Hematopoietic multipotent progenitor cell treated with erythropoietin and hydrocortisone succinate and interleukin-3 and kit ligand, for 6 days (in vitro differentiated cells): ENCODE results near the gene ESPNL.
"Not testable (repeated sequence)": the region's sequence is repeated elsewhere in the genome, so short reads cannot be mapped to it uniquely, and the experiment has no call there.

Experiments used
- DNase-seq: peaks from one replicate; pipeline ENCODE4 v3.0.0-alpha.2; 2015

Gene ESPNL

DNA sequence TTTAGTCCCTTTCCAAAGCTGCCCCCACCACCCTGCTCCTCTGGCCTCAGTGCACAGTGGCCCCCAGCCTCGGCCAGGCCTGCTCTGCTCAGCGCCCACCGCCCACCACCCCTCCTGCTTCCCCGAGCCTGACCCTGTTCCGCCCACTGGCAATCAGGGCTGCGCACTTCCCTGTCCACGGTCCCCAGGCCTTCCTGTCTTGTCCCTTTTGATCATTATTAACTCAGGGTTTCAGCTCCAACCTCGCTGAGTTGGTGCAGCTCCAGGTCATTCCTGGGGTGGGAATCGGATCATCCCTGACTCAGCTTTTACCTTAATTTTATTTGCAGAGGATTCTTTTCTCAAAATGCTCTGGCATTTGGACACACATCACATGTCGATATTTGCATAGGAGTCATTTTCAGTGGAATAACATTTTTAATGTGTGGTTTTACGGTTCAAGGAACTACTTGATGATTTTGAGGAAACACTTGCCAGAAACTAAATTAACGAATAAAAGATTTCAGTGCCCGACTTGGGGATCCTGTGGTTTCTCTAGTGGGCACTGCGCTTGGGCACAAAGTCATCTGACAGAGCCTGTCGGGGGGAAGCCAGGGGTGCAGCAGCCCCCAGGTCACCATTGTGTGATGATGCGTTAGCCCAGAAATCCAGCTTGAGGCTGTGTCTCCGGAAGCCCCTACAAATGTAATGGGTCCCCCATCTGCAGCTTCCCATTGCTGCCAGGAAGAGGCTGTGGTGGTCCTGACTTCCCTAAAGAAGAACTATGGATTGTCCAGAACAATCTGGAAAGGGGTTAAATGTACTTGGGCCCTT lies 1.0 kb upstream of the ESPNL start:
- peak; percentile 20 for DNase-seq

DNA sequence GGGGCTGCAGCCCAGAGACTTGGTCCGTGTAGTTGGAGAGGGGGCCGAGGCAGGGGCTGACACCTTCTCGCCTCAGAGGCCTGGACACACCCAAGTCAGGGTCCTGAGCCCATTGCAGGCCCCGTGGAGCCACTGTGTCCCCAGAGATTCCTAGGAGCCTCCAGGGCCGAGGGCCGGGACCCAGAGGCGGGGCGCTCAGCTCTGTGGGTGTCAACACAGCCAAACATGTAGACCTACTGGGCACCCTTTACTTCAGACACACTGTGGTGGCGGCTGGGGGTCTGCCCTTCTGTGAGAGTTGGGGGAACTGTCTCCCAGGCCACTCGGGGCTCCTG lies 459 bp upstream of the ESPNL start:
- DNase-seq: no peak

DNA sequence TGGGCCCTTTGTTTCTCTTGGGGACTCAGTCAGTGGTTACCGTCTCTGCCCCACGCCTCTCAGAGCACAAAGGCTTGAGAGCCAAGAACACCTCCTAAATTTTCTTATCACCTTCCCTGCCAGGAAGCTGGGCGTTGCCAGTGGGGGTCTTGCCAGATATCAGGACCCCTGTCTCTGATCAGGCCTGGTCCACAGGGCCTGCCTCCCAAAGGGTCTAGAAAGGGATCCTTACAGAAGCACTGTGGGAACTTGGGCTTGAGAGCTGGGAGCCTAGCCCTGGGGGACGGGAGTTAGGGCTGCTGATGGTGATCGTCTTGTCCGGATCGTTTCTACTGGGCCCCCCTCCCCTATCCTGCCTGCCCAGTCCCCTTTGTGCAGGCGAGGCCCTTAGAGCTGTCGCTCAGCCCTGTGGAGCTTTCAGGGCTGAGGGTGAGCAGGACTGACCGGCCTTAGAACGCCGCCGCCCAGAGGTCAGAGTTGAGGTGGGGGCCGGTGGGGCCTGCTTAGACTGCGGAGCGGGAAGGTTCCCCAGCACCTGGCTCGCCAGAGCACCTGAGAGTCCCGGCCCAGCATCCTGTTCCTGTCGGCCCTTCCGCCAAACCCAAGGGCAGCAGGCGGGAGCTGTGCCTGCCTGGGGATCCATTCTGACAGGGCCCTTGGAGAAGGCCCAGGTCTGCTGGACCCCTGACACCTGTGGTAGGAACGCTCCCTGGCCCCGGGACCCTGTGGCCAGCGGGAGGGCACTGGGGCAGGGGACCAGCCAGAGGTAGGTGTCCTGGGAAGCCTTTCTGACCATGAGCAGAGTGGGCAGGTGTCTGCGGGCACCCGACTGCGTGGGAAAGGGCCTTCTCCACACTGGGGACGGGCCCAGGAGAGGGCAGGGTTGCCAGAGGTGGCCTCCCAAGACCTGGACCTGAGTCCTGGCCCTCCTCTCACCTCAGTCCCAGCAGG lies 956 bp downstream of the ESPNL start:
- no peak for DNase-seq

DNA sequence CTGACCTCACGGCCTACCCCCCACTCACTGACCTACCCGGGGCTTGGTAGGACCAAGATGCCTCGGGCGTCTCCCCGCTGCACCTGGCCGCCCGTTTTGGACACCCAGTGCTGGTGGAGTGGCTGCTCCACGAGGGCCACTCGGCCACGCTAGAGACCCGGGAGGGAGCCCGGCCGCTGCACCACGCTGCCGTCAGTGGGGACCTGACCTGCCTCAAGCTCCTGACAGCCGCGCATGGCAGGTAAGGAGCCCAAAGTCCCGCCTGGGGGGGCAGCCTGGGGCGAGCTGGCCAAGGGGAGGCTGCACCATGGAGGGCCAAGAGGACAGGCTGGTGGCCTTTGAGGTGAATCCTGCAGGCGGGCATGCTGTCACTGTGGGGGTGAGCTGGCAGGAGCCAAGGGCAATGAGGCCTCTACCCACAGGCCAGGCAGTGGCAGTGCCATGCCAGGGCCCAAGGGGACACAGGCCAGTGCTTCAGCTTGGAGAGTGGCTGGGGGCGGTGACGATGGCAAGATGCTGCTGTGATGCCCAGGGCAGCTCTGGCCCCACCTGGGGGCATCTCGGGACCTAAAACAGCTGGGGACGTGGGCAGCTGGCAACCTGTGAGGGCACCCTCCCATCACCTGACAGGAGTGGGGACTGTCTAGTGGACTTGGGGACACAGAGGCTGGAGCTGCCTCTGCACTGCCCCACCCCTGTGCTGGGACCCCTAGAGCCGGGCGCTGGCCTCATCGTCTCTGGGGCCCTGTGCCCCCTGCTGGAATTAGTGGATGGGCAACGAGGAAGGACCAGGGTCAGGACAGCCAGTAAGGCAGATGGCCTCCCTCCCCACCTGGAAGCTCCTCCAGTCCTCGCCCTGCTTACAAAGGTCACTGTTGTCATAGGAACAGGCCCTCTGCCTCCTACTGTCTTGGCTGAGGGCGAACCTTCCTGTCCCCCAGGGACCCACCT lies 2.0 kb downstream of the ESPNL start:
- DNase-seq: no peak

DNA sequence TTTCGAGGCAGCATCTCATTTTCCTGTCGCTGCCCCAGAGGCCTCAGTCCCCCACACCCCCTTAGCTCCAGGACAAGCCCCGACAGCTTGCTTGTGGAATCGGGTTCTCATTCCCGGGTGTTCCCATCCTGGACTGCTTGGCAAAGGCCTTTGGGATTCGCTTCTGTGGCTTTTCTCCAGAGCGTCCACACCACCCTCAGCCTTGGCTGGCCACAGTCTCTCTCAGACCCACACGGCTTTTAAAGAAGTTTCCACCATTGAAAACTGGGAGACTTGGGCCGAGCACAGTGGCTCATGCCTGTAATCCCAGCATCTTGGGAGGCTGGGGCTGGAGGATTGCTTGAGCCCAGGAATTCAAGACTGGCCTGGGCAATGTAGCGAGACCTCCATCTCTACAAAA lies 2.7 kb downstream of the ESPNL start:
- DNase-seq: no peak

DNA sequence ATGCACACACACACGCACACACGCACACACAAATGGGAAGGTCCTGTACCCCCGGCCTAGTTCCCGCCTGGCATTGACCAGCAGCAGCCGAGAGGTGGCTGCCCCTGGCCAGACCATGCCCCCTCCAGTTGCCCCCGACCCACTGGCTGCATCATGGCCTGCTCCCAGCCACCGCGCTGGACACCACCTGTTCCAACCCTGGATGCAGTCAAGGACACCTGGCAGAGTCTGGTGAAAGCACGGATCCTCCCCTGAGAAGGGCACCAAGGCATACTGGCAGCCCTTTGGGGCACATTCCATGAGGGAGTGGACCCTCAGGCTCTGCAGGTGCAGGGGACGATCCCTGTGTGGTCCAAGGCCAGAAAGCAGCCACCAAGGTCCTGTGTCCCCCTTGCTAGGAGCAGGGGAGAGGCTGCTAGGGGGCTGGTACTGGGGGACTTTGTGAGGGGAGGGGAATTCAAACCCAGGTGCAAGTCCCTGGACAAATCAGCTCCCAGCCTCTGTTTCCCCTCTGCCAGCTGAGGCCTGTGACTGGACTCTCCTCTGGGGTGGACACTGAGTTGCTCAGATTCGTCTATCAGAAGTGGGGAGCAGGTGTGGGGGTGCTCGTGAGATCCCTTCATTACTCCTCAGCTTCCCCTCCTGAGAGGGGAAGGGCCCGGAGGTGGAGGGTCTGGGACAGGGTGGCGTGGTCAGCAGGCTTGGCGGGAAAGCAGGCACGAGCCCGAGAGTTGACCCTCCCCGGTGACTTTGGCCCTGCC lies 3.5 kb downstream of the ESPNL start:
- DNase-seq: no peak

DNA sequence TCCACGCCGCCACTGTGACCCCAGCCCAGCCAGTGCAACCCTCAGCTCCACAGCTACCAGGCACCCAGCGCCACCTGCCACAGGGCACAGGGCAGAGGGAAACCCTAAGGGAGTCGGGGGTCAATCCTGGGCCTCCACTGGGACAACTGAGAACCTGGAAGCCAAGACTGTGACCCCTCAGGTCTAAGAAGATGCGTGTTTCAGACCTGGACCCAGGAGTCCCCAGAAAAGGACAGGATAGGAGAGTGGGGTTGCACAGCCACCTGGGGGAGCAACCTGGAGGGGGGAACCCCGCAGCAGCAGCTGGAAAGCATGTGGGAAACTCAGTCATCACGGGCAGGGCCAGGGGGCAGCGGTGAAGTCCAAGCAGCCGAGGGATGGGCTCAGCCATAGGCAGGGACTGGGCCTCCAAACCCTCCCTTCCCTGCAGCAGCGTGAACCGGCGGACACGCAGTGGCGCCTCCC lies 4.1 kb downstream of the ESPNL start:
- DNase-seq: no peak

DNA sequence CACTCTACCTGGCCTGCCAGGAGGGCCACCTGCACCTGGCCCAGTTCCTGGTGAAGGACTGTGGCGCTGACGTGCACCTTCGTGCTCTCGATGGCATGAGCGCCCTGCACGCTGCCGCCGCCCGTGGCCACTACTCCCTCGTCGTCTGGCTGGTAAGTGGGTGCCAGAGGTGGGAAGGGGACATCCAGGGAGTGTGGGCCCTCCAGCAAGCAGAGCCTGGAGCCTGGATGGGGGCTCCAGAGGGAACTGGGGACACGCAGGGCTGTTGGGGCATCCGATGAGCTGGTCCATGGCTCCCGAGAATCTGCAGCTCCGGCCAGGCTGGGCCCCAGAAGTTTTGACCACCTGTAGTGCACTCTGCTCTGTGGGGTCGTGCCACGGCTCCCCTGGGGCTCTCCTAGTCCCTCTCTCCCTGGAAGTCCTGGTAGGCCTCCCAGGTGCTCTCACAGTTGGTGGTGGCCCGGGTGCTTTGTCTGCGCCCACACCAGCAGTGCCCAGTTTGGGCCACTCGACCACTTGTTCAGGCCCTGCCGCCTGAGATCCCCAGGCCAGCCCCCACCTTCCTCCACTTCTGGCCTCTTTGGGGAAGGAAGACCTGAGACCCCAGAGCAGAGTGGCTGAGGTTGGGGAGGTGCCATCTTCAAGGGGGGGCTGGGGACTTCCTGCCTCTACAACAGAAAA lies 4.7 kb downstream of the ESPNL start:
- no peak for DNase-seq

DNA sequence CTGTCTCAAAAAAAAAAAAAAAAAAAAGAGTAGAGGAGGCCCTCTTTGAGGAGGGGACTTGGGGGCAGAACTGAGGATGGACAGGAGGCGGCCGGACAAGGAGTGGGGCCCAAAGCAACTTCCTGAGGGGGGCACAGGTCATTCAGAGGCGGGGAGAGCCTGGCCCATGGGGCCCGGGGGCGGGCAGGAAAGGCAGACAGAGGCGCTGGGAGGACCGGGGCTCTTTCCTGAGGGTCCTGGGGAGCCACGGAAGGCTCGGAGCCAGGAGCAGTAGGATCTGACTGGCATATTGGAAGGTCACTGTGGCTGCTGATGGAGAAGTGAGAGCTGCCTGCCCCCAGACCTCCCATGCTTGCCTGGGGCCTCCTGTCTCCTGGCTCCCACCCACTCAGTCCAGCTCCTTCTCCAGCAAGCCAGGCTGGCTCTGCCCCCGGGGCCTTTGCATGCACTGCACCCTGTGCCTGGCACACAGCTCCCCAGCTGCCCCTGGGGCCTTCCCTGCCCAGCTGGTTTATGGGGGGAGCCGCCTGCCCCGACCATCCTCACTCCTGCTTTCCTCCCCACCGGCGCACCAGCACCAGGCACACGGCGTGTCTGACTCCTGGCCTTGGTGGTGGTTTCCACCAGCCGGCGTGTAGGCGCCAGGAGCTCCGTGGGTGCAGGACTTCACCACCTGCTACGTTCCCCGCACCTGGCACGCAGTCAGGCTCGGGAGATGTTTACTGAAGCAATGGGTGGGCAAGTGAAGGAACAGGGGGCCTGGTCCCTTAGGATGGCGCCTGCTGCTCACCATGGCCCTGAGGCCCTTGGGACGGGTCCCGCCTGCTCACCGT lies 5.6 kb downstream of the ESPNL start:
- no peak for DNase-seq

DNA sequence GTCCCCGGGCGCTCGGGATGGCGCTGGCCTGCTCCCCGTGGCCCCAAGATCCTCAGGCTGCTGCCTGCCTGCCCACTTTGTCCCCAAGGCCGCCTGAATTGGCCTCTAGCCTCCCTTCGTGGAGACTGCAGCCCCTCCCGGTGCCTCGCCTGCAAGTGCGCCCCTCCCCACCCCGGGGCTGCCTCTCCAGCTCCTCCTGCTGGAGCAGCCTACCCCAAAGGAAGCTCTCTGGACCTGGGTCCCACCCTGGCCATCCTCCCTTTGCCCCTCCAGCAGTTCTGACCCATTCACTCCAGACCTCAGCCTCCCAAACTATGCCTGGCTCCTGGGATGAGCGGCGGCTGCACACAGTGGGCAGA lies 6.2 kb downstream of the ESPNL start:
- DNase-seq: no peak

DNA sequence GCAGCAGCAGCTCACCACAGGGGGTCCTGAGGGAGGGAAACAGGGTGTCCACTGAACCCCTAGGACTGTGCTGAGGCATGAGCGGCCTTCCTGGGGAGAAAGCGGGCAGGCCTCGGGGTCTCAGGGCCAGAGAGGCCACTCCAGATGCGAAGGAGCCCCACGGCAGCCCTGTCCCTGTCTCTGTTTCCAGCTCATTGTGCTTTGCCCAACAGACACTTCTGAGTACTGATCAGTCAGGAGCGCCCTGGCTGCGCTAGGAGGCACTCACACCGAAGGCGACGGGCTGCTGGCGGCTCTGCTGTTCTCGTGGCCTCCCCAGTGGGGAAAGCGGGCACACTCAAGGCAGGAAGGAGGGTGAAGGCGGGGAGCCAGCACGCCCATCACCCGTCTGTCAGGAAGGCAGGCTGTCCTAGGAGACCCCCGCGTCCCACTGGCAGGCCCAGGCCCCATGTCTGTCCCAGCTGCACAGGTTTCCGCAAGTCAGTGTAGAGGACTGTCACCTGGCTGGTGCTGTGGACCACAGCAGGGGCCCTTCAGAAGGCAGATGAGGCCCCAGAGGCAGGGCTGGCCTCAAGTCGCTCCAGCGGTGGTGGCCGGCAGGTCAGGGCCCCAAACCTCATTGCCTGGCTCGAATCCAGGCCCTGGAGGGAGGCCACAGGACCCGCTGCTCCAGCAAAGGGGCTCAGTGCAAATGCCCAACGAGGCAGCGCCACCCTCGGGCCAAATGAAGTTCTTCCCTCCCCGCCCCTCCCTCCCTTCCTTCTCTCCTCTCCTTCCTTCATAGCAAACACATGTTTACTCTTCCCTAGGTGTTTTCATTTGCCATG lies 6.8 kb downstream of the ESPNL start:
- DNase-seq: peak; percentile 49

DNA sequence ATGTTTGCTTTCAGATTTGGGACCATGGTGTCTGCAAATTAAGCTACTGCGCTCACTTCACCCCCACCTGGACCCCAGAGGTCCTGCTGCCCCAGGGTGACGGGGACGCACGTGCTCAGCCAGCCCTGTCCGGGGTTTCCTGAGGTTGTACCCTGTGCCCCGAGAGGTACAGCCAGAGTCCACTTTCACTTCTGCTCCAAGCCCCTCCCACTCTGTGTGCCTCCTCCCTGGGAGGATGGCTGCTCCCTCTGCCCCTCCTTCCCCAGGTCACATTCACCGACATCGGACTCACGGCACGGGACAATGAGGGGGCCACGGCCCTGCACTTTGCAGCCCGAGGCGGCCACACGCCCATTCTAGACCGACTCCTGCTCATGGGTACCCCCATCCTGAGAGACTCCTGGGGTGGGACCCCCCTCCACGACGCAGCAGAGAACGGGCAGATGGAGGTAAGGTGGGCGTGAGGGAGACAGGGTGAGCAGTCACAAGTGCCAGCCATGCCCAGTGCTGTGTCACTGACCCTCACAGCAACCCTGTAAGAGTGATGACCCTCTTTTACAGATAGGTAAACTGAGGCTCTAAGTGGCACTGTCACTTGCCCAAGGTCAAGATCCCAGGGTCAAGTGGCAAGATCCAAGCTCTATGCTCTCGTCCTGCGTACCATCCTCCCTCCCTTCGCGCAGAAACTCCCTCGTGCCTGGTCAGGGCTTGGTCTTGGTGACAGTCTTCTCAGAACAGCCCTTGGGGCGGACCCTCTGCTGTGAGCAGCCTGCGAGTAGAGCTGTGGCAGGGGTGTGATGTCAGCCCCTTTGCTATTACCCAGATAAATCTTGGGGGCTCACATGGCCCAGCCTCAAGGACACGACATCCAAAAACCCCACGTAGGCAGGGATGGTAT lies 7.6 kb downstream of the ESPNL start:
- peak; percentile 22 for DNase-seq

DNA sequence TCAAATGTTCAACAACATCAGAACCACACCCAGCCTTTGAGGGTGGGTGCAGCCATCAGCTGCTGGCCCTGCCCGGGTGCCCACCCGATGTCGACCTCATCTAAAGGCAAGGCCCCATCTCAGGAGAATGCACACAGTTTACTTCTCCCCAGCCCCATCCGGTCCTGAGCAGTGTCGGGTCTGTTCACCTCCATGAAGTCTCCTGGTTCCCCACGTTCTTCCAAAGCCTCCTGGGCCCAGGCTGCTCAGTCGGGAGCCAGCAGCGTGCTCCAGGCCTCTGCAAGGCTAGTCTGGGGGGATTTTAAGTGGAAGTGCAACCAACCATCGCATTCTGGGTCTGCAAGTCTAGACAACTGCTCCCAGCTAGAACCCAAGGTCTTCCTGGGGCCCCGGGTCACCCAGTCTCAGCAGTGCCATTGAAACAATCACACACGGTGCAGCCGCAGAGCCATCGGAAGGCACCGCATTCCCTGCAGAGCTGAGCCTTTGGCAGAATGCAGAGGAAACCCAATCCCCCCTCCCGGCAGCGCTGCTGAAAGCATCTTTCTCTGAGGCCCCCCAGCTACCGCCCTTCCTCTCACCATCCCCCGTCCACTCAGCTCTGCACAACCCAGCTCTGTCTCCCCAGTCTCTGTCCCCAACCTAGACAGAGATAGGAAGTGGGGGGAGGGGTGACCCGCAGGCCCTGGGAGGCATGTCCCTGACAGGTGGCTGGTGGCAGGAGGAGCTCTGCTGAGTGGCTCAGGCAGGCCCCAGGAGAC lies 8.5 kb downstream of the ESPNL start:
- DNase-seq: peak; percentile 49

DNA sequence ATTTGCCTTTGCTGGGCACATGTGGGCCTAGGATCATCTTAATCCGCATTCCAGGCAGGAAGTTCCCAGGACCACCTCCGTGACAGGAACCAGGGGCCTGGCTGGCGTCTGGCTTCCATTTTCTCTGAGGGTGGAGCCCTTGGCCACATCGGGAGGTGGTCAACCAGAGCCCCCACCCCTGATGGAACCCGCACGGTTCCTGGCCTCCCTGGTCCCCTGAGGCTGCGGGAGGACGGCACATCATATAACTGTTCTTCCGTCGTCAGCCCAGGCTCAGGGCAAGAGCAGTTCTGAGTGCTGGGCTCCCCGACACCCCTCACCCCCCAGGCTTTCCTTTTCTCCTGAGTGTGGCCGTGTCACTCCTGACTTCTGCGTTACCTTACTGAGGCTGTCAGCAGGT lies 13.5 kb downstream of the ESPNL start:
- no peak for DNase-seq

DNA sequence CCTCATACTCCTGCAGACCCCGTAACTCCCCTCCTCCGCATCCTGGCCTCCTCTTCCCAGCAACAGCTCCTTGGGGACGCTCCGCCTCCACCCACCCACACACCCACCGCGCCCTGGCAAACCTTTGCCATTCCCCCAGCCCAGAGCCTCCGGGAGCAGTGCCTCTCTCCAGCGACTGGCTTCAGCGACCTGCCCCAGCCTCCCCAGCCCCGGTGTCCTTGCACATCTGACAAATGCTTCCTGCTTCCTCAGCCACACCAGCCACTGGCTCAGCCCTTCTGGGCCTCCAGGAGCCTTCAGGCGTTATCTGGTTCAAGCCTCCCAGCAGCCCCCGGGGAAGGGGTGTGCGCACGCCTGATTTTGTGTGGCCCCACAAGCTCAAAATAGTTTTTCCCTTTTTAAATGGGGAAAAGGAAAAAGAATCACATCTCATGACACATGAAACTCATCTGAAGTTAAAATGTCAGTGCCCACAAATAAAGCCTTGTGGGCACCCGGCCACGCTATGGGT lies 14.2 kb downstream of the ESPNL start:
- no peak for DNase-seq

DNA sequence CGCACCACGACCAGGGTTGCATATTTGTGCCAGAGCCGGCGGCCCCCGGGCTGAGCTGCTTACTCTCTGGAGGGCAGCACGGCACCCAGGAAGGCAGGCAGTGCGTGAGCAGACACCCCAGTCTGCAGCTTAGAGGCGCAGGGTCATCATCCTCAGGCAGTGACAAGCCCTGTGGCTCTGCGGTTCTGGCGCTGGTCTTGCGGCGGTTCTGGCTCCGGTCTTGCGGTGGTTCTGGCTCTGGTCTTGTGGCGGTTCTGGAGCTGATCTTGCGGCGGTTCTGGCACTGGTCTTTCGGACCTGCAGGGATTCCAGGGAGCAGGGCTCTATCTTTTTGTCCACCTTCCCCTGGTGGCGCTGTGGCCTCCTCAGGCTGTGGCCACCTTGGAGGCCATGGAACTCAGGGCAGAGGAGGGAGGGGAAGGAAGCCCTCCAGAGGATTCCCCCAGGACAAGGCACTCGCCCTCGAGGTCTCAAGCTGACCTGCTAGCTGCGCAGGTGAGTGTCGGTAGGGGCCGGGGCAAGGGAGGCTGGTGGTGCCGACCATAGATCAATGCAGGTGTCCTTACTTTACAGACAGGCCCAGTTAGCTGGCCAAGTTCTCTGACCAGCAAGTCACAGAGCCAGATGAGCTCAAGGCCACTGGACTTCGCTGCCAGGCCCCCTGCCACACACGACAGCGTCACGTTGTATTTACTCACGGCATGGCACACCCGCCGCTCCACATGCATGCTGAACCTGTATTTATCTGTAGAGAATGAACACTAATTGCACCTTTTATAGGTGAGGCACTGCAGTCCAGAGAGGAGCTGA lies 14.9 kb downstream of the ESPNL start:
- no peak for DNase-seq

DNA sequence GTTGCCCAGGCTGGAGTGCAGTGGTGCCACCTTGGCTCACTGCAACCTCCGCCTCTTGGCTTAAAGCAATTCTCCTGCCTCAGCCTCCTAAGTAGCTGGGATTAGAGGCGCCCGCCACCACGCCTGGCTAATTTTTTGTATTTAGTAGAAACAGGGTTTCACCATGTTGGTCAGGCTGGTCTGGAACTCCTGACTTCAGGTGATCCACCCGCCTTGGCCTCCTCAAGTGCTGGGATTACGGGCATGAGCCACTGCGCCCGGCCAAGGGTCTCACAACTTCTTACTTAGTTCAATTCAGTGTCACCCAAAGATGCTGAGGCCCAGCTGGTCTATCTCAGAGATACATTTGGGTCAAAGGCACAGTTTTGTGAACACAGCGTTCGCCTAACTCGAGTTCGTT lies 15.6 kb downstream of the ESPNL start:
- not testable (repeated sequence) for DNase-seq
